AG04450 (cell line): ENCODE results near the gene LHX3. TPM values are rescaled to one million over a fixed set of nuclear protein-coding genes. Genes with fewer than 3 reads are reported as not detected.

Experiments used
- CTCF ChIA-PET: fragments of 300-600, 350-600 bp; formaldehyde crosslinking; extraction: SDS; loops from one replicate; lab custom pipeline; 2022; ENCODE audit warnings: antibody characterized with exemption, inconsistent platforms; lab: Charles Lee
- POLR2A ChIA-PET: fragments of 350-600 bp; formaldehyde crosslinking; extraction: SDS; loops from one replicate; lab custom pipeline; 2021; ENCODE audit warnings: antibody characterized with exemption, inconsistent platforms; lab: Yijun Ruan, JAX
- DNase-seq: peaks from one replicate; pipeline ENCODE4 v3.0.0-alpha.2; 2011; ENCODE audit warnings: low read depth, low spot score
- H3K27ac ChIP-seq: one replicate; pipeline ENCODE4 v1.5.1; 2012; ENCODE audit warnings: low read depth, low read length, control low read depth
- H3K27me3 ChIP-seq: one replicate; pipeline ENCODE4 v1.6.0; 2012; ENCODE audit warnings: low read length; ENCODE audit not compliant: control insufficient read depth, insufficient read depth
- H3K4me3 ChIP-seq: 2 replicates; pipeline ENCODE4 v1.5.1; 2011; ENCODE audit warnings: mild to moderate bottlenecking, low read depth, low read length, control low read depth
- H3K9me3 ChIP-seq: 2 replicates; pipeline ENCODE4 v1.5.1; 2012; ENCODE audit warnings: low read length; ENCODE audit not compliant: control insufficient read depth, insufficient read depth
- polyA plus RNA-seq: library from polyadenylated mRNA; depleted of rRNA; stranded (reverse); fragments of >200 nt; gene quantifications from 2 replicates; pipeline ENCODE4 v1.2.3, GENCODE V29; 2011
- TF ChIP-seq, protein P1 (sequence below): IDR thresholded peaks from 2 replicates; pipeline ENCODE4 v1.5.1; 2011; ENCODE audit warnings: low read depth, low read length, control low read depth, inconsistent platforms

LHX3 gene
- polyA plus RNA-seq, 1 experiment = not detected

DNA sequence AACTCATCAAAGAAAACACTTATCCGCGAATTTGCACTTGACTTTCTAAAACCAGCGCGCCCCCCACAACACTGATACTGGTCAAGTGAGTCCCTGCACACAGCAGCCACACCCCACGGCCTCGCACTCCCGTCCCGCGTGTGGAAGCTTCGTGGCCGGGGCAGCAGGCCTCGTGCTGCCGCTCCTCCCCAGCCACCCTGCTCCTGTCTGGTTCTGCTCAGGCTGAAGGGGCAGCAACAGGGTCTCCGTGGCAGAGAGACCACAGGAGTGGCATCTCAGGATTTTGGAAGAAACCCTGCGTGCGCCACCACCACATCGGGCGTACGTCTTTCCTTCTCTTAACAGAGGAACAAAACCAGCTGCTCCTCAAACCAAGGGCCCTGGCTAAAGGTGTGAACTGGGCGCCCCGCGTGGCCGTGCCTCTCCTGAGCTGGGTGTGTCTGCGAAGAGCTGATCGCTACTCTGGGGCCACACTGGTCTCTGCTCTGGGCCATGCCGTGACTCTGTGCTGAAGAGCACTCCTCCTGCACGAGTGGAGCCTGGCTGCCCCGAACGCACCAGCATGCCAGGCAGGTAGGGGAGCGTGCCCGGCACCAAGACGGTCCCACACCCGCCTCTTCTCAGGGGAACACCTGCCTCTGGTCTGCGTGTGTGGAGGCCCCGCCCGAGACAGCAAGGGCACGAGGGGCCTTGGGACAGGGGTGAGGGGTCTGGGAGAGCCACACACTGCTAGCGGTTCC lies 17.4 kb upstream of the LHX3 start:
- ChIA-PET CTCF (no interaction called here), POLR2A (no interaction called here)
- H3K4me3 ChIP-seq = no peak overlapping the region
- H3K9me3 ChIP-seq = no peaks in the 10 kb centered on the region
- no peak overlapping the region for H3K27ac ChIP-seq
- no peak for DNase-seq
- TF ChIP-seq, protein P1, sequence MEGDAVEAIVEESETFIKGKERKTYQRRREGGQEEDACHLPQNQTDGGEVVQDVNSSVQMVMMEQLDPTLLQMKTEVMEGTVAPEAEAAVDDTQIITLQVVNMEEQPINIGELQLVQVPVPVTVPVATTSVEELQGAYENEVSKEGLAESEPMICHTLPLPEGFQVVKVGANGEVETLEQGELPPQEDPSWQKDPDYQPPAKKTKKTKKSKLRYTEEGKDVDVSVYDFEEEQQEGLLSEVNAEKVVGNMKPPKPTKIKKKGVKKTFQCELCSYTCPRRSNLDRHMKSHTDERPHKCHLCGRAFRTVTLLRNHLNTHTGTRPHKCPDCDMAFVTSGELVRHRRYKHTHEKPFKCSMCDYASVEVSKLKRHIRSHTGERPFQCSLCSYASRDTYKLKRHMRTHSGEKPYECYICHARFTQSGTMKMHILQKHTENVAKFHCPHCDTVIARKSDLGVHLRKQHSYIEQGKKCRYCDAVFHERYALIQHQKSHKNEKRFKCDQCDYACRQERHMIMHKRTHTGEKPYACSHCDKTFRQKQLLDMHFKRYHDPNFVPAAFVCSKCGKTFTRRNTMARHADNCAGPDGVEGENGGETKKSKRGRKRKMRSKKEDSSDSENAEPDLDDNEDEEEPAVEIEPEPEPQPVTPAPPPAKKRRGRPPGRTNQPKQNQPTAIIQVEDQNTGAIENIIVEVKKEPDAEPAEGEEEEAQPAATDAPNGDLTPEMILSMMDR = no peak
- peaks cover 2% of the 10 kb centered on the region for H3K27me3 ChIP-seq

DNA sequence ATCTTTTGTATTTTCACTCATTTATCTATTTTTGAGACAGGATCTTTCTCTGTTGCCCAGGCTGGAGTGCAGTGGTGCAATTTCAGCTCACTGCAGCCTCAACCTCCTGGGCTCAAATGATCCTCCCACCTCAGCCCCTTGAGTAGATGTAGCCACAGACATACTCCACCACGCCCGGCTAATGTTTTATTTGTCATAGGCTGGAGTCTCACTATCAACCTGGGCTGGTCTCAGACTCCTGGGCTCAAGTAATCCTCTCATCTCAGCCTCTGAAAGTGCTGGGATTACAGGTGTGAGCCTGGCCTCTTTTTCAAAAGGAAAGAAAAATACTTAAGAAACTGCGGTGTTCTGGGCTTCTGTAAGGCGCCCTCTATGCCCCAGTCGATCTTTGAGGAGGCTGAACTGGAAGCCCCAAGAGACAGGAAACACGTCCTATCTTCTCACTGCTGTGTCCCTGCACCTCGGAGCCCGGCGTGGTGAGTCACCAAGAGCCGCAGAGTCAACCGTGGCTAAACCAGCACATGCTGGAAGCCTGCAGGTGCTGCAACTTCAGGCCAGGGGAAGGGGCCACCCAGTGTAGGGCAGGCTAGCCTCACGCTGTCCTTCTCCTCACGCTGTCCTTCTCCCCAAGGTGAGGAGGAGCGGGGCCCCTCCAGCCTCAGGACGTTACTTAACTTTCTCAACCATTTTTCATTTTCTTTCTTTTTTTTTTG lies 15.2 kb upstream of the LHX3 start:
- CTCF ChIA-PET = no interaction called here
- TF ChIP-seq, protein P1 = no peak
- Histone ChIP-seq H3K27me3 (peaks cover 2% of the 10 kb centered on the region), H3K27ac (no peak overlapping the region), H3K9me3 (no peaks in the 10 kb centered on the region), H3K4me3 (no peak overlapping the region)
- POLR2A ChIA-PET = no interaction called here
- no peak for DNase-seq

DNA sequence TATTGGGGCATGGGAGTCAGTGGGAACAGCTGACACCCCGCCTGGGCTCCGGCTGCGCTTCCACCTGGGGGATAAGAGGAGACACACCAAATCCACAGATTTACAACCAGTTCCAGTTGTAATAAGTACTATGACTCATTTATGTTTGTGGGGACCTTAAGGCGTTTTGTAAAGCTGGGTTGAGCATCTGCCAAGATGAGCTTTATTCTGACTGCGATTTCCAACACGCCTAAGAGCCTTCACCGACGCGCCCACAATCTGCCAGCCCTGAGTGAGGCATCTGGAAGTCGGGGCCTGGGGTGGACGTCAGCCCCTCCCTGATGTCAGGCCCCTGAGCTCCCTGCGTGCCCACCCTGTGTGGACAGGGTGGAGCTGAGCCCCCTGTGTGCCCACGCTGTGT lies 14.3 kb upstream of the LHX3 start:
- ChIA-PET POLR2A (no interaction called here), CTCF (no interaction called here)
- H3K9me3 ChIP-seq = peaks cover 3% of the 10 kb centered on the region
- TF ChIP-seq, protein P1 = no peak
- peak; percentile 1 for DNase-seq
- H3K27ac ChIP-seq = no peak overlapping the region
- H3K4me3 ChIP-seq = no peak overlapping the region
- peaks cover 2% of the 10 kb centered on the region for H3K27me3 ChIP-seq

DNA sequence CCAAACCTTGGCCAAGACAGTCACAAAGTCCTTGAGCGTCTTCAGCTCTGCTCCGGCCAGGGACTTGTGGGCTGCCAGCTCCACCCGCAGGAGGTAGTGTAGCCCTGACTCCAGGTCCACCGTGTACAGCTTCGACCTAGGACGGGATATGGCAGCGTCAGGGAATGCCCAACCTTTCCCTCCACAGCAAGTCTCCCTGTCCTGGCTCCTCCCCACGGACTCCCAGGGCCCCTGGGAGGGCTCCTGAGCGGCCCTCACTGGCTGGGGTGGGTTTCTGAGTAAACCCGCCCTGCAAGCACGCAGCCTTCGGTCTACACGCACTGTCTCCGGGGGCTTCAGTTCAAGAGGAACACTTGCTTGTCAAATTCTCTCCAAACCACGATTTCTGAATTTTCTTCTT lies 13.7 kb upstream of the LHX3 start:
- DNase-seq = no peak
- Histone ChIP-seq H3K27me3 (peaks cover 2% of the 10 kb centered on the region), H3K27ac (no peak overlapping the region), H3K9me3 (peaks cover 4% of the 10 kb centered on the region), H3K4me3 (no peak overlapping the region)
- ChIA-PET CTCF (interaction anchor here (1.2 kb wide), 1 partner anchor 8 kb away, joined by 6 read pairs; no protein-coding TSS in a partner anchor), POLR2A (no interaction called here)
- TF ChIP-seq, protein P1 = no peak

DNA sequence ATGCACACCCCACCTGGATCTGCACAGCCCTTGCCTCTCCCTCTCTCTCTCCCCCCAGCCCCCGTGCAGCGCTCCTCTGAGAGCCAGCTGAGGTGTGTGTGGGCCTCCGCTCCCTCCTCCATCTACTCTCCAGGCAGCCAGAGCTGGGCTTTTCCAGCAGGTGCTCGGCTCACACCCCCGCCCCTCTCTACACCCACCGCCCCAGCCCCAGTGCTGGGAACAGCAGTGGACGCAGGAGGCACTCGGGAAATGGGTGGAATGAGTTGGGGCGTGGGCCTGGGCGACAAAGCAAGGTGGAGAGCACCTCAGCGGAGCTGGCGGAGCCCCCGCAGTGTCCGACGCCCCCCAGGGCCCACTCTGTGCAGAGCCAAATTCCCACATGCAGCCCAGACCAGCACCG lies 13.3 kb upstream of the LHX3 start:
- peaks cover 4% of the 10 kb centered on the region for H3K9me3 ChIP-seq
- ChIA-PET POLR2A (no interaction called here), CTCF (interaction anchor here (1.2 kb wide), 1 partner anchor 8 kb away, joined by 6 read pairs; no protein-coding TSS in a partner anchor)
- H3K27ac ChIP-seq = no peak overlapping the region
- peaks cover 2% of the 10 kb centered on the region for H3K27me3 ChIP-seq
- no peak overlapping the region for H3K4me3 ChIP-seq
- TF ChIP-seq, protein P1 = no peak
- no peak for DNase-seq
